H9 (cell line): ENCODE results near the gene MRPS18A. TPM values are rescaled to one million over a fixed set of nuclear protein-coding genes. Genes with fewer than 3 reads are reported as not detected.

Source experiments
- DNase-seq: peaks from one replicate; pipeline ENCODE4 v3.0.0-alpha.2; 2017
- H2AFZ ChIP-seq: one replicate; pipeline ENCODE4 v1.6.1; 2013; ENCODE audit warnings: mild to moderate bottlenecking, low read length, control low read depth, moderate library complexity
- H2AK5ac ChIP-seq: 2 replicates; pipeline ENCODE4 v1.6.1; 2013; ENCODE audit warnings: low read length, control low read depth, mixed read lengths; ENCODE audit not compliant: insufficient read length
- H2BK120ac ChIP-seq: one replicate; pipeline ENCODE4 v1.6.1; 2013; ENCODE audit warnings: low read depth, mild to moderate bottlenecking, low read length, control low read depth, inconsistent platforms; ENCODE audit not compliant: poor library complexity, severe bottlenecking
- H2BK12ac ChIP-seq: 2 replicates; pipeline ENCODE4 v1.6.1; 2013; ENCODE audit warnings: low read length, control low read depth, mixed read lengths, low read depth; ENCODE audit not compliant: insufficient read length
- H2BK15ac ChIP-seq: 2 replicates; pipeline ENCODE4 v1.6.1; 2013; ENCODE audit warnings: low read depth, low read length, control low read depth
- H2BK20ac ChIP-seq: one replicate; pipeline ENCODE4 v1.6.1; 2013; ENCODE audit warnings: low read depth, mild to moderate bottlenecking, low read length, control low read depth, inconsistent platforms; ENCODE audit not compliant: poor library complexity, severe bottlenecking
- H2BK5ac ChIP-seq: 2 replicates; pipeline ENCODE4 v1.6.1; 2013; ENCODE audit warnings: low read length, control low read depth, mixed read lengths; ENCODE audit not compliant: insufficient read length
- H3K14ac ChIP-seq: 2 replicates; pipeline ENCODE4 v1.6.1; 2013; ENCODE audit warnings: low read length, control low read depth; ENCODE audit not compliant: insufficient read depth
- H3K18ac ChIP-seq: 2 replicates; pipeline ENCODE4 v1.6.1; 2013; ENCODE audit warnings: low read depth, mild to moderate bottlenecking, mixed read lengths, low read length, control low read depth; ENCODE audit not compliant: insufficient read length
- H3K23ac ChIP-seq: 2 replicates; pipeline ENCODE4 v1.6.1; 2013; ENCODE audit warnings: low read length, control low read depth, mixed read lengths, low read depth; ENCODE audit not compliant: insufficient read length
- H3K23me2 ChIP-seq: 2 replicates; pipeline ENCODE4 v1.6.1; 2013; ENCODE audit warnings: low read depth, mild to moderate bottlenecking, mixed read lengths, low read length, control low read depth; ENCODE audit not compliant: insufficient read length, poor library complexity, severe bottlenecking
- H3K27ac ChIP-seq: 2 replicates; pipeline ENCODE4 v1.5.1; 2013; ENCODE audit warnings: low read length, control low read depth, mixed read lengths, low read depth; ENCODE audit not compliant: insufficient read length
- H3K27me3 ChIP-seq: 2 replicates; pipeline ENCODE4 v1.6.1; 2013; ENCODE audit warnings: low read length, control low read depth, inconsistent platforms; ENCODE audit not compliant: insufficient read depth
- H3K4ac ChIP-seq: 2 replicates; pipeline ENCODE4 v1.6.1; 2013; ENCODE audit warnings: low read depth, mild to moderate bottlenecking, control low read depth, inconsistent platforms, low read length, moderate library complexity
- H3K4me1 ChIP-seq: 2 replicates; pipeline ENCODE4 v1.6.1; 2013; ENCODE audit warnings: low read length, control low read depth, inconsistent platforms; ENCODE audit not compliant: insufficient read depth
- H3K4me2 ChIP-seq: 2 replicates; pipeline ENCODE4 v1.6.1; 2013; ENCODE audit warnings: low read length, control low read depth, mixed read lengths; ENCODE audit not compliant: insufficient read length, insufficient read depth
- H3K56ac ChIP-seq: 2 replicates; pipeline ENCODE4 v1.6.1; 2013; ENCODE audit warnings: low read depth, mild to moderate bottlenecking, mixed read lengths, low read length, control low read depth; ENCODE audit not compliant: insufficient read length
- H3K79me1 ChIP-seq: 2 replicates; pipeline ENCODE4 v1.6.1; 2013; ENCODE audit warnings: low read depth, mild to moderate bottlenecking, moderate library complexity, low read length, control low read depth, inconsistent platforms; ENCODE audit not compliant: insufficient read depth, poor library complexity, severe bottlenecking
- H3K79me2 ChIP-seq: 2 replicates; pipeline ENCODE4 v1.6.1; 2013; ENCODE audit warnings: low read length, control low read depth, inconsistent platforms; ENCODE audit not compliant: insufficient read depth
- H3K9ac ChIP-seq: 2 replicates; pipeline ENCODE4 v1.6.1; 2013; ENCODE audit warnings: low read length, control low read depth, mixed read lengths; ENCODE audit not compliant: insufficient read length; ENCODE audit errors: extremely low read depth
- H3K9me3 ChIP-seq: one replicate; pipeline ENCODE4 v1.6.1; 2013; ENCODE audit warnings: low read depth, low read length, inconsistent platforms; ENCODE audit not compliant: control insufficient read depth
- H3T11ph ChIP-seq: one replicate; pipeline ENCODE4 v1.6.1; 2013; ENCODE audit warnings: mild to moderate bottlenecking, low read length, control low read depth, inconsistent platforms
- H4K20me1 ChIP-seq: one replicate; pipeline ENCODE4 v1.6.1; 2013; ENCODE audit not compliant: control insufficient read depth, insufficient read length, insufficient read depth
- H4K5ac ChIP-seq: 2 replicates; pipeline ENCODE4 v1.6.1; 2013; ENCODE audit warnings: low read depth, mild to moderate bottlenecking, mixed read lengths, low read length, control low read depth; ENCODE audit not compliant: insufficient read length
- H4K8ac ChIP-seq: replicated peaks from 2 replicates; pipeline ENCODE4 v1.6.1; 2013; ENCODE audit warnings: low read length, control low read depth, mixed read lengths, low read depth; ENCODE audit not compliant: insufficient read length
- H4K91ac ChIP-seq: 2 replicates; pipeline ENCODE4 v1.6.1; 2013; ENCODE audit warnings: low read depth, mild to moderate bottlenecking, moderate library complexity, mixed read lengths, low read length, control low read depth; ENCODE audit not compliant: insufficient read length
- H3K27ac Mint-ChIP-seq, 3 experiments: 2 replicates in 2 of 3; 3 replicates in 1 of 3; pipeline ENCODE4 v1.8.0; 2020 to 2021; ENCODE audit warnings: mixed read lengths in 3 of 3, mild to moderate bottlenecking in 1 of 3, moderate library complexity in 1 of 3
- H3K27me3 Mint-ChIP-seq: 2 replicates; pipeline ENCODE4 v1.8.0; 2021; ENCODE audit warnings: low read depth, mild to moderate bottlenecking, moderate library complexity, mixed read lengths
- H3K36me3 Mint-ChIP-seq, 3 experiments: 2 replicates in 2 of 3; 3 replicates in 1 of 3; pipeline ENCODE4 v1.8.0; 2020 to 2021; ENCODE audit warnings: low read depth in 3 of 3, mixed read lengths in 3 of 3; ENCODE audit not compliant: insufficient read depth in 1 of 3
- H3K4me1 Mint-ChIP-seq, 2 experiments: 2 replicates each; pipeline ENCODE4 v1.8.0; 2020; ENCODE audit warnings: mixed read lengths in 2 of 2
- H3K4me3 Mint-ChIP-seq, 2 experiments: 2 replicates in 1 of 2; 3 replicates in 1 of 2; pipeline ENCODE4 v1.8.0; 2020 to 2021; ENCODE audit warnings: mild to moderate bottlenecking in 2 of 2, mixed read lengths in 2 of 2, moderate library complexity in 1 of 2
- H3K9me3 Mint-ChIP-seq, 2 experiments: 2 replicates in 1 of 2; 3 replicates in 1 of 2; pipeline ENCODE4 v1.8.0; 2020; ENCODE audit warnings: mild to moderate bottlenecking in 2 of 2, mixed read lengths in 2 of 2, moderate library complexity in 1 of 2
- CTCF ChIP-seq: fragments of 200-600 bp; sonication (generic); conservative IDR thresholded peaks from 3 replicates; pipeline ENCODE4 v1.8.0; 2021; ENCODE audit warnings: antibody characterized with exemption, mild to moderate bottlenecking
- WGBS: extraction: QIAGEN DNeasy Blood & Tissue Kit; methylation state at CpG from one replicate; pipeline ENCODE4 v1.1.7; 2013; ENCODE audit warnings: missing lambda C conversion rate, low lambda C conversion rate, mixed read lengths; ENCODE audit not compliant: insufficient read length; ENCODE audit errors: extremely low coverage; 5-methylcytosine and 5-hydroxymethylcytosine counted together
- total RNA-seq: library from RNA; stranded (reverse); gene quantifications from 2 replicates; pipeline ENCODE4 v1.2.1, GENCODE V29; 2021

Gene MRPS18A
- total RNA-seq, 1 experiment from 2014 or later, result 65.1 TPM

- Histone ChIP-seq H3K79me2 (peaks cover 13% of the 10 kb centered on the region; the same call in 1 of the 2 replicates), H2AFZ (no peak overlapping the region), H3K56ac (no peak overlapping the region), H3T11ph (no peak overlapping the region), H4K5ac (no peak overlapping the region), H4K8ac (no peak overlapping the region), H2AK5ac (no peak overlapping the region), H3K27me3 (no peaks in the 10 kb centered on the region; the same call in 1 of the 2 replicates), H3K23ac (no peak overlapping the region), H3K27ac (no peak overlapping the region), H2BK5ac (no peak overlapping the region), H3K14ac (no peak overlapping the region), H4K20me1 (no peaks in the 10 kb centered on the region), H3K9ac (no peak overlapping the region), H2BK20ac (no peak overlapping the region), H2BK120ac (no peak overlapping the region), H4K91ac (no peak overlapping the region), H3K4me2 (no peak overlapping the region), H3K9me3 (no peaks in the 10 kb centered on the region), H3K18ac (no peak overlapping the region), H2BK15ac (no peak overlapping the region), H3K23me2 (no peaks in the 10 kb centered on the region), H3K79me1 (peaks cover 7% of the 10 kb centered on the region), H2BK12ac (no peak overlapping the region), H3K4me1 (no peaks in the 10 kb centered on the region), H3K4ac (no peak overlapping the region)
- DNase-seq, result no peak
- no peak for TF ChIP-seq CTCF
- H3K27me3 Mint-ChIP-seq, result no peaks in the 10 kb centered on the region
- H3K36me3 Mint-ChIP-seq, result peaks cover 22 to 49% (median 25%) of the 10 kb centered on the region in 3 experiments; a peak in 6 of 7 replicates
- H3K9me3 Mint-ChIP-seq, result no peaks in the 10 kb centered on the region
- H3K4me3 Mint-ChIP-seq, result no peak overlapping the region
- H3K27ac Mint-ChIP-seq, result no peak overlapping the region
- WGBS, result no CpG with 5 or more reads among the region's 11 CpGs
- H3K4me1 Mint-ChIP-seq, result peaks cover 9 to 12% of the 10 kb centered on the region in 2 experiments
These were observed 7.0 kb downstream of the MRPS18A start for GRCh38 chr6:43680308-43681200.
